Stimulated activated CD8-positive, alpha-beta memory T cell treated with anti-CD3 and anti-CD28 coated beads, Interleukin-4, amount 100 ng/mL, for 24 hours (primary cell): ENCODE results near the gene AASDHPPT.

ENCODE experiments used
- DNase-seq: peaks from one replicate; pipeline ENCODE4 v3.0.0-alpha.2; 2020; ENCODE audit warnings: low read depth

AASDHPPT gene

DNA sequence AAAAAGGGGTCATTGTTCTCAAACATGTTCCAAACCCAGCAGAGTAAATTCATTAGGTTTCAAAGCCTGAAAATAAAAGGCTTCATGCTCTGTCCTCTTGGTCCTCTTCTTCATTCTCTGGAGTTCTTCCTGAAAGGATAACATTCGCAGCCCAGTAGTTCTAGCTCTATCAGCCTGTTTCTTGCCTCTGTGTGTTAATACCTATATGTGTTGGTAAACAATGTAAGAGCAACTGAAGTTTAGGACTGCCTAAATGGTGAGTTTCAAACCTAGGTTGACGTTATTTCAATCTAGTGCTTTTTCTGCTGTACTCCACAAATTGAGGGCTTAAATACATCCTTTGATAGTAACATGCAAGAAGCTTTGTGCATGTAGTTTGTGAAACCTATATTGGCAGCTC is 9.4 kb downstream of the AASDHPPT start:
- no peak for DNase-seq

- DNase-seq, result no peak
These were observed 10.5 kb downstream of the AASDHPPT start for GRCh38 chr11:106087815-106088435.

DNA sequence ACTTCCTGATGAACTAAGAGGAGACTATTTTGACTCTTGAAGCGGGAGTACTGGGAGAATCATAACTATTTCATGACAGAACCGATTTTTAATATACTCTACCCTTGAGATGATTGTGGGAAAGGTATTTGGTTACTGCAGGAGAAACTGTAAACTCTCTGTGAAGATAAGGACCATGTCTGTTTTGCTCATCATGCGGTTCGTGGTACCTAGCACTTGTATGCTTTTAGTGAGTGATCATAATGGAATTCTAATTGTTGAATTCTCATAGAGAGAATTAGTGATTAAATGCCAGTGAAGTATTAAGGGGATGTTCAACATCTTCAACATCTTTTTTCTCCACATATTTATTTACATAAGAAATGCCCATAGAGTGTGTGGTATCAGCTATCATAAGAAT is 11.4 kb downstream of the AASDHPPT start:
- DNase-seq, result no peak

- DNase-seq, result no peak
These were observed 14.1 kb downstream of the AASDHPPT start for GRCh38 chr11:106091480-106092123.

DNA sequence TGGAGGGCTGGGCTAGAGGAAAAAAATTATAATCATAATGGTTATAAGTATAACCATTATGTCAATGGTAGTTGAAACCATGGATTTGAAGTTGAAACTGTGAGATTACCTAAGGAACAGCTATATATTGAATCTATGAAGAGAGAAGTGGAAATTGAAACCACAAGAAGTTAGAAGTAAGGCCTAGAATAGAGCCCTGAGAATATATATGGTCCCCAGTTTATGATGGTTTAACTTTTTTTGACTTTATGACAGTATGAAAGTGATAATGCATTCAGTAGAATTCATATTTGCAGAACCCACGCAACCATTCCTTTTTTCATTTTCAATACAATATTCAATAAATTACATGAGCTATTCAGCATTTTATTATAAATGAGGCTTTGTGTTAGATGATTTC is 15.0 kb downstream of the AASDHPPT start:
- DNase-seq, result no peak

- DNase-seq, result no peak
These were observed 21.6 kb downstream of the AASDHPPT start for GRCh38 chr11:106098893-106099553.

DNA sequence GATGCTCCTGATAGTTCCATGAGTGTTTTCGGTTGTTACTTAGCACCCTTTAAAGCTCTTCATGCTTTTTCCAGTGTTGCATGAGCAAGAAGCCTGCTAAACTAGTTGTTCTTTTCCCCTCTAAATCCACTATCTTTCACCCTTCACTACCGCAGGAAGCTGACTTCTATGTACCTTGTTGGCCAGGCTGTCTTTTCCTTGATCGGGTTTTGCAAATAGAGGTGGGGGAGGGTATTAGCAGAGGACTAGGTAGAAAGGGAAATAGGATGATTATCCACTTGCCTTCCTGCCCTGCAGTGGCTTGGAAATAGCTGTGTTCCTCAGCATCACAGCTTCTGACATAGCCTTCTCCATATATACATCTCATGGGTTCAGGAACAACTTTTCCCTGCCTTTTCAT is 23.9 kb downstream of the AASDHPPT start:
- DNase-seq, result no peak

DNA sequence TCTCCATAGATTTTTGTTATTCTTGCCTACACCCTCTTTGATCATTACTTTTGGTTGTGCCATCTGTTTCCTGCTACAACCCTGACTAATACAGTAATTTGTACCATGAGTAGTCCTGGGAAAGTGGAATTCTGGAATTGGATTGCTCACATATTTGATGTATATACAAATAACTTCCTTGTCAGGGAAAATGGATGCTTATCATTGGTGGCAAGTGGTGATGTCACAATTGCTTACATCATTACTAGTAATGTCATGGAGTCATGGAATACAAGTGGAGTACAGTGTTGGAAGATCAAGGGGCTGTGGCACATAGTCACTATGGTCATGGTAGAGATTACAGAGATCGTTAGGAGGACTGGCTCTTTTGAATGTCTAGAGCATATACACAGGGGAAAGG is 24.4 kb downstream of the AASDHPPT start:
- DNase-seq, result no peak

DNA sequence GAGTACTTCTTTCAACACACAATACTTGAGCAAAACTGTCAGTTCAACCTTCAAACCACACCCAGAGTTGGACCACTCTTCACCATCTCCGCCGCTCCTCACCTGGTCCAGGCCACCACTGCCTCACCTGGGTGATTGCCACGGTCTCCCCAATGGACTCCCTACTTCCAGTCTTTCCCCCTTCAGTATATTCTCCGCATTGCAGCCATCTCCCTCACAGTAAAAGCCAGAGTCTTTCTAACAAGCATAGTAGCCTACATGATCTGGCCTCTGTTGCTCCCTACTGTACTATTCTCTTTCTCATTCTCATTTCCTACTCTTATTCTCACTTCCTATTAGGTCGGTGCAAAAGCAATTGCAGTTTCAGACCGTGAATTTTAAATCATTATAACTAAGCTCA is 28.5 kb downstream of the AASDHPPT start:
- DNase-seq, result no peak

DNA sequence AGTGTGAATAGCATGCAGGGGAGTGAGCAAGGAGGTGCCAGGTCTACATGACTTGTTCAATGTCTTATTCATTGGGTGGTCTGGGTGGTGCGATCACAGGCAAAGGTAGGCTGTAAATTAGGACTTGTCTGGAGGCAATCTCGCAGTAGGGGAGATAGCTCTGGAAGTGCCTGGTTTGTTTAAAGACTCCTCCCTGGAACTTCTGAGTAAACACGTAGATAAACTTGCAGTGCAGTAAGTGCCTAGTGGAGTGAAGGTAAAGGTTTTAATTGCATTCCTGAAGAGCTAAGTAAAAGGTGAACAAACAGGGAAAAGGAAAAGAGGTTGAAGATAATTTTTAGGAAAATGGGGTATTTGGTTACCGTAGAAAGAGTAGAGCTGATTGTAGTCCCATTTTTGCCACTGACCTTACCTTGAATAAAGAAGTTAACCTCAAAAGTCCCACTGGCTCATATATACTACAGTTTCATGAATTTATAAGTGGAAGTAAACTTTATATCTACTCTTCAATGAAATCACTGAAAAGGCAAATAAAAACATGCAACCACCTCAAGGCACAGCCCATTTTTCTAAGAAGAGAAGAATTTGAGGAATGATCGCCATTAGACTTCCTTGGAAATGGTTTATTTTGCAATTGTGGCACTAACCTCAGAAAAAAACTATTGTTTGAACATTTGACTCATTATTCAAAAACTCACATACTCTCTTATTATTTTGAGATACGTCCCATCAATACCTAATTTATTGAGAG is 44.3 kb downstream of the AASDHPPT start:
- no peak for DNase-seq

- no peak for DNase-seq
These were observed 50.1 kb downstream of the AASDHPPT start for GRCh38 chr11:106127604-106128003.

DNA sequence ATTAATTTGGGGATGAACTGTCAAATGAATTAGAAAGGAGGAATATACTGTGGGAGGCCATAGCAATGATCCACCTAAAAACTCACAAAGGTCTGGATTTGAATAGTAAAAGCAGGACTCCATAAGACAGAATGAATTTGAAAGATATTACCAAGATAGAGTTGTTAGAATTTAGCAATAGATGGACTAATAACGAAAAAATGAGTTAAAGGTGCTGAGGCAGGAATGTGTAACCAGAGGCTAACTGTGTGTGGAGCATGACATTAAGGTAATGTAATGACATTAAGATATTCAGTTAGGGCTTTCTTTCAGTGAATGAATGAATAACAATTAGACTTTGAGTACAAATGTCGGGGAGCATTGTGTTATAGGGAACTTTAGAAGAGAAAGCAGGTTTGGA is 51.3 kb downstream of the AASDHPPT start:
- no peak for DNase-seq

DNA sequence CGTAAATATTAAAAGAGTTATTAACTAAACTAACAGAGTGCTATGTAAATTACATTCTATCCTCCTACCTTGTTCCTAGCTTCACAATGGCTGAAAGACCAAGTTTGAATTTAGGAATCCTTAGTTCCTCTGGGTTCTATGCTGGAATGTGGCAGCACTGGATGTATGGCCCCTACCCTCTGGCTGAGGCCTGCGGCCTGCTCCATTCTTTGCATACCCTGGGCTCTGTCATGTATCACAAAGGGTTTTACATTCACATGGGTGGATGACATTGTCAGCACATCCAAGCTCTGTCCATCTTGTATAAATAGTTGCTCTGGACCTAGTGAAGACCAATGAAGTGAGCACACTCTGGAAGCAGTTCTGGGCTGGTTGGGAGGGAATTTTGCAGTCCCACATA is 54.5 kb downstream of the AASDHPPT start:
- no peak for DNase-seq

- DNase-seq, result no peak
These were observed 55.3 kb downstream of the AASDHPPT start for GRCh38 chr11:106132582-106133354.

DNA sequence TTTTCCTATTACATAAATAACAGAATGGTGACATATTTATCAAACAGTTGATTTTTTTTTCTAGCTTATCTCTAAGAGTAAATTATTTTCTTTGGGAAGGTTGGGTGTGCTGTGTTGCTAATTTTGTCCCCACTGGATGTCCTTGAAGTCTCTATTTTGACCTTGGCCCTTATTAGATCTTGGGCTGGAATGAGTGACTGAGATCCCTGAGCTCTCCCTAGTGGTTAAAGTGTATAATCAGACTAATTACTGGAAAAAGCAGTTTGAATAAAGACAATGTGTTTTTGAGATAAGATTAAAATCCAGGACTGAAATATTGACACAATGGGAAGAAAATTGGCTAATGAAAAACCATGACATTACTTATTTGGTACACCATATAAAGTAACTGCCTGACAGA is 56.1 kb downstream of the AASDHPPT start:
- DNase-seq, result no peak

- DNase-seq, result no peak
These were observed 59.6 kb downstream of the AASDHPPT start for GRCh38 chr11:106137061-106137460.

DNA sequence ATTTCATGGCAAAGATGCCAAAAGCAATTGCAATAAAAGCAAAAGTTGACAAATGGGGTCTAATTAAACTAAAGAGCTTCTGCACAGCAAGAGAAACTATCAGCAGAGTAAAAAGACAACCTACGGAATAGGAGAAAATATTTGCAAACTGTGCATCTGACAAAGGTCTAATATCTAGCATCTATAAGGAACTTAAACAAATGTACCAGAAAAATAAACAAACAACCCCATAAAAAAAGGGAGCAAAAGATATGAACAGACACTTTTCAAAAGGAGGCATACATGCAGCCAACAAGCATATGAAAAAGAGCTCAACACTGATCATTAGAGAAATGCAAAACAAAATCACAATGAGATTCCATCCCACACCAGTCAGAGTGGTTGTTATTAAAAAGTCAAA is 60.3 kb downstream of the AASDHPPT start:
- DNase-seq, result no peak
